Smooth muscle cell (in vitro differentiated cells): ENCODE results near the gene MGP. TPM values are rescaled to one million over a fixed set of nuclear protein-coding genes. Genes with fewer than 3 reads are reported as not detected.

ENCODE experiments used
- DNase-seq: peaks from one replicate; lab custom pipeline; 2025; ENCODE audit not compliant: unreplicated experiment; lab: John Stamatoyannopoulos, UW
- H2AFZ ChIP-seq: fragments of 200-600 bp; sonication (generic); 2 replicates; pipeline ENCODE4 v1.6.0; 2016; ENCODE audit warnings: antibody characterized with exemption, low read depth, mild to moderate bottlenecking
- H3F3A ChIP-seq: fragments of 200-600 bp; sonication (generic); 2 replicates; pipeline ENCODE4 v1.6.0; 2017; ENCODE audit warnings: antibody characterized with exemption, low read depth
- H3K27ac ChIP-seq: fragments of 200-600 bp; sonication (generic); 2 replicates; pipeline ENCODE4 v1.5.1; 2016; ENCODE audit warnings: low read depth, mild to moderate bottlenecking
- H3K27me3 ChIP-seq: fragments of 200-600 bp; sonication (generic); 2 replicates; pipeline ENCODE4 v1.6.1; 2016; ENCODE audit warnings: low read depth, mild to moderate bottlenecking
- H3K36me3 ChIP-seq: fragments of 200-600 bp; sonication (generic); 2 replicates; pipeline ENCODE4 v1.5.1; 2016; ENCODE audit warnings: low read depth
- H3K4me1 ChIP-seq: fragments of 200-600 bp; sonication (generic); 2 replicates; pipeline ENCODE4 v1.5.1; 2016; ENCODE audit warnings: low read depth
- H3K4me2 ChIP-seq: fragments of 200-600 bp; sonication (generic); 2 replicates; pipeline ENCODE4 v1.6.0; 2016; ENCODE audit warnings: mild to moderate bottlenecking
- H3K4me3 ChIP-seq: fragments of 200-600 bp; sonication (generic); 2 replicates; pipeline ENCODE4 v1.5.1; 2016; ENCODE audit warnings: mild to moderate bottlenecking
- H3K79me2 ChIP-seq: fragments of 200-600 bp; sonication (generic); 2 replicates; pipeline ENCODE4 v1.6.0; 2016; ENCODE audit warnings: low read depth, mild to moderate bottlenecking
- H3K9ac ChIP-seq: fragments of 200-600 bp; sonication (generic); 2 replicates; pipeline ENCODE4 v1.6.0; 2016; ENCODE audit warnings: low read depth
- H3K9me3 ChIP-seq: fragments of 200-600 bp; sonication (generic); replicated peaks from 2 replicates; pipeline ENCODE4 v1.5.1; 2016; ENCODE audit warnings: low read depth
- H4K20me1 ChIP-seq: fragments of 200-600 bp; sonication (generic); 2 replicates; pipeline ENCODE4 v1.6.0; 2016; ENCODE audit warnings: low read depth
- CTCF ChIP-seq: fragments of 200-600 bp; sonication (generic); IDR thresholded peaks from 2 replicates; pipeline ENCODE4 v1.5.1; 2017; ENCODE audit warnings: borderline replicate concordance, mild to moderate bottlenecking, antibody characterized with exemption; ENCODE audit not compliant: insufficient read depth, poor library complexity, severe bottlenecking
- WGBS: methylation state at CpG from one replicate; pipeline ENCODE4 v1.1.7; 2016; ENCODE audit warnings: low lambda C conversion rate; 5-methylcytosine and 5-hydroxymethylcytosine counted together
- polyA plus RNA-seq: library from polyadenylated mRNA; unstranded; fragments of >200 nt; fragmentation: Nextera tagmentation; extraction: Ambion mirVana; gene quantifications from 2 replicates; pipeline ENCODE4 v1.2.1, GENCODE V29; 2016
- total RNA-seq: library from RNA; depleted of rRNA; stranded (reverse); fragments of >200 nt; gene quantifications from 2 replicates; pipeline ENCODE4 v1.2.3, GENCODE V29; 2014

Gene MGP
- total and polyA plus RNA-seq, 2 experiments from 2014 or later = 173 to 815 TPM

GRCh38 chr12:14931359-14931758 is 45.7 kb upstream of the MGP start:
- no peak for TF ChIP-seq CTCF
- Histone ChIP-seq H2AFZ (peak overlapping the region; percentile 81), H3K4me2 (no peak overlapping the region), H3K9ac (no peak overlapping the region), H3K36me3 (no peaks in the 10 kb centered on the region), H3K27me3 (no peaks in the 10 kb centered on the region), H3K4me1 (peaks cover 23% of the 10 kb centered on the region), H4K20me1 (no peaks in the 10 kb centered on the region), H3K9me3 (no peaks in the 10 kb centered on the region), H3K79me2 (no peaks in the 10 kb centered on the region), H3F3A (peaks cover 15% of the 10 kb centered on the region), H3K4me3 (no peak overlapping the region), H3K27ac (peak overlapping the region; percentile 81)
- DNase-seq = no peak
- WGBS = 53% methylated on average over 4 of the region's 4 CpGs

GRCh38 chr12:14930299-14930698 is 44.6 kb upstream of the MGP start:
- Histone ChIP-seq H3K27ac (peak overlapping the region; percentile 81), H3K27me3 (no peaks in the 10 kb centered on the region), H3K79me2 (no peaks in the 10 kb centered on the region), H3K4me3 (no peak overlapping the region), H3K9me3 (no peaks in the 10 kb centered on the region), H3K4me2 (peak overlapping the region; percentile 48), H3F3A (peaks cover 5% of the 10 kb centered on the region), H3K4me1 (peaks cover 23% of the 10 kb centered on the region), H2AFZ (peak overlapping the region; percentile 81), H3K36me3 (no peaks in the 10 kb centered on the region), H4K20me1 (no peaks in the 10 kb centered on the region), H3K9ac (peak overlapping the region; percentile 18)
- no peak for TF ChIP-seq CTCF
- DNase-seq = no peak

- no peak for DNase-seq
- Histone ChIP-seq H3K27ac (peak overlapping the region; percentile 81), H3K4me1 (peaks cover 23% of the 10 kb centered on the region), H2AFZ (peak overlapping the region; percentile 98), H4K20me1 (no peaks in the 10 kb centered on the region), H3K79me2 (no peaks in the 10 kb centered on the region), H3K9me3 (no peaks in the 10 kb centered on the region), H3K4me2 (peak overlapping the region; percentile 82), H3K9ac (peak overlapping the region; percentile 58), H3K36me3 (no peaks in the 10 kb centered on the region), H3F3A (peaks cover 5% of the 10 kb centered on the region), H3K27me3 (no peaks in the 10 kb centered on the region), H3K4me3 (peak overlapping the region; percentile 39)
- no peak for TF ChIP-seq CTCF
- WGBS = 7% methylated on average over 4 of the region's 4 CpGs
These were observed 43.3 kb upstream of the MGP start for GRCh38 chr12:14928931-14929330.

GRCh38 chr12:14927267-14927666 is 41.6 kb upstream of the MGP start:
- Histone ChIP-seq H3K4me3 (peak overlapping the region; percentile 39), H3K36me3 (no peaks in the 10 kb centered on the region), H3K79me2 (no peaks in the 10 kb centered on the region), H3K4me1 (peaks cover 23% of the 10 kb centered on the region), H3K9ac (no peak overlapping the region), H3K27ac (peak overlapping the region; percentile 81), H3F3A (peaks cover 5% of the 10 kb centered on the region), H4K20me1 (no peaks in the 10 kb centered on the region), H3K9me3 (no peaks in the 10 kb centered on the region), H2AFZ (peak overlapping the region; percentile 98), H3K27me3 (no peaks in the 10 kb centered on the region), H3K4me2 (peak overlapping the region; percentile 8)
- no peak for TF ChIP-seq CTCF
- WGBS = 72% methylated on average over 3 of the region's 3 CpGs
- no peak for DNase-seq
